Endodermal cell (in vitro differentiated cells): ENCODE measurements around the gene FBN3. TPM values are rescaled to one million over a fixed set of nuclear protein-coding genes. Genes with fewer than 3 reads are reported as not detected.

ENCODE experiments used
- DNase-seq: peaks from one replicate; pipeline ENCODE4 v3.0.0-alpha.2; 2017
- H3K27ac ChIP-seq: 2 replicates; pipeline ENCODE4 v1.5.1; 2013; ENCODE audit warnings: mild to moderate bottlenecking, low read depth, low read length, moderate library complexity
- H3K27me3 ChIP-seq: 2 replicates; pipeline ENCODE4 v1.6.1; 2013; ENCODE audit warnings: mild to moderate bottlenecking, low read length, moderate library complexity; ENCODE audit not compliant: insufficient read depth, control insufficient read depth, poor library complexity, severe bottlenecking
- H3K36me3 ChIP-seq: 2 replicates; pipeline ENCODE4 v1.7.0; 2013; ENCODE audit warnings: mild to moderate bottlenecking, low read length, moderate library complexity; ENCODE audit not compliant: control insufficient read depth, insufficient read depth
- H3K4me1 ChIP-seq: one replicate; pipeline ENCODE4 v1.7.0; 2013; ENCODE audit warnings: low read length; ENCODE audit not compliant: control insufficient read depth, insufficient read depth
- H3K4me3 ChIP-seq: 2 replicates; pipeline ENCODE4 v1.5.1; 2013; ENCODE audit warnings: mild to moderate bottlenecking, low read length, moderate library complexity
- H3K9ac ChIP-seq: 2 replicates; pipeline ENCODE4 v1.6.1; 2013; ENCODE audit warnings: mild to moderate bottlenecking, low read length, moderate library complexity; ENCODE audit not compliant: poor library complexity, severe bottlenecking; ENCODE audit errors: extremely low read depth
- H3K9me3 ChIP-seq: 2 replicates; pipeline ENCODE4 v1.6.1; 2013; ENCODE audit warnings: mild to moderate bottlenecking, low read length, moderate library complexity; ENCODE audit not compliant: control insufficient read depth
- H3K27ac Mint-ChIP-seq: 2 replicates; pipeline ENCODE4 v1.8.0; 2020; ENCODE audit warnings: mixed read lengths
- H3K27me3 Mint-ChIP-seq: 2 replicates; pipeline ENCODE4 v1.8.0; 2021; ENCODE audit warnings: mild to moderate bottlenecking, mixed read lengths; ENCODE audit not compliant: insufficient read depth
- H3K36me3 Mint-ChIP-seq: 2 replicates; pipeline ENCODE4 v1.8.0; 2020; ENCODE audit warnings: low read depth, mixed read lengths
- H3K4me1 Mint-ChIP-seq: 2 replicates; pipeline ENCODE4 v1.8.0; 2020; ENCODE audit warnings: mixed read lengths
- H3K4me3 Mint-ChIP-seq: 2 replicates; pipeline ENCODE4 v1.8.0; 2020; ENCODE audit warnings: mild to moderate bottlenecking, moderate library complexity, mixed read lengths
- H3K9me3 Mint-ChIP-seq: 2 replicates; pipeline ENCODE4 v1.8.0; 2020; ENCODE audit warnings: mild to moderate bottlenecking, mixed read lengths
- WGBS, 2 experiments: methylation state at CpG; one replicate each; pipeline versions ENCODE4 v1.1.5 to v1.1.7; 2013; ENCODE audit warnings: missing lambda C conversion rate in 2 of 2, mixed read lengths in 1 of 2; ENCODE audit not compliant: insufficient coverage in 1 of 2, insufficient read length in 1 of 2; 5-methylcytosine and 5-hydroxymethylcytosine counted together
- total RNA-seq, 2 donors: library from RNA; stranded (reverse); fragmentation: NEBNext Ultra II Directional in 1 of 2; extraction: Animal tissue kit (Norgen Biotek cat#: 25700) in 1 of 2; gene quantifications; 2 replicates in 1 of 2; 3 replicates in 1 of 2; pipeline ENCODE4 v1.2.1, GENCODE V29; 2021
- TF ChIP-seq, protein P1 (sequence below): fragments of 200-600 bp; sonication (generic); conservative IDR thresholded peaks from 2 replicates; pipeline ENCODE4 v1.5.0; 2021; ENCODE audit warnings: antibody characterized with exemption, mild to moderate bottlenecking

Gene FBN3
- total RNA-seq, 2 donors from 2014 or later = 105 to 143 TPM

DNA sequence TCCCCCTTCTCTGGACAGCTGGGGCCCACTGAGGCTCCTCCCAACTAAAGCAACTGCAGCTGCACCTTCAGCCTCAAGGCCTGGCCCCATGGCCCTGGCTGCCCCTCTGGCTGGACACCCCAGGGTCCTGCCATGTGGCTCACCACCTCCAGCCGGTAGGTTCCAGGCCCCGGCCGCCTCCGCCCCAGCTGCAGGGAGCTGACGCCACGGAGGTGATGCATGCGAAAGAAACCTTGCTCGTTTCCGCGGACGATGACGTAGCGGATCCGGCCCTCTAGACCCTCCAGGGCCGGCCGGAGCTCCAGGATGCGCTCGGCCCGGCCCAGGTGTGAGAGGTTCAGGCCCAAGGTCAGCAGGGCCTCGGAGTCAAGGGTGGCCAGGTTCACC is 83.5 kb downstream of the FBN3 start:
- no peaks in the 10 kb centered on the region for H3K4me1 Mint-ChIP-seq
- Histone ChIP-seq H3K9ac (no peak overlapping the region), H3K4me1 (no peaks in the 10 kb centered on the region), H3K4me3 (no peak overlapping the region), H3K27me3 (no peaks in the 10 kb centered on the region), H3K9me3 (peaks cover 20% of the 10 kb centered on the region), H3K27ac (no peak overlapping the region), H3K36me3 (peaks cover 9% of the 10 kb centered on the region)
- TF ChIP-seq, protein P1, sequence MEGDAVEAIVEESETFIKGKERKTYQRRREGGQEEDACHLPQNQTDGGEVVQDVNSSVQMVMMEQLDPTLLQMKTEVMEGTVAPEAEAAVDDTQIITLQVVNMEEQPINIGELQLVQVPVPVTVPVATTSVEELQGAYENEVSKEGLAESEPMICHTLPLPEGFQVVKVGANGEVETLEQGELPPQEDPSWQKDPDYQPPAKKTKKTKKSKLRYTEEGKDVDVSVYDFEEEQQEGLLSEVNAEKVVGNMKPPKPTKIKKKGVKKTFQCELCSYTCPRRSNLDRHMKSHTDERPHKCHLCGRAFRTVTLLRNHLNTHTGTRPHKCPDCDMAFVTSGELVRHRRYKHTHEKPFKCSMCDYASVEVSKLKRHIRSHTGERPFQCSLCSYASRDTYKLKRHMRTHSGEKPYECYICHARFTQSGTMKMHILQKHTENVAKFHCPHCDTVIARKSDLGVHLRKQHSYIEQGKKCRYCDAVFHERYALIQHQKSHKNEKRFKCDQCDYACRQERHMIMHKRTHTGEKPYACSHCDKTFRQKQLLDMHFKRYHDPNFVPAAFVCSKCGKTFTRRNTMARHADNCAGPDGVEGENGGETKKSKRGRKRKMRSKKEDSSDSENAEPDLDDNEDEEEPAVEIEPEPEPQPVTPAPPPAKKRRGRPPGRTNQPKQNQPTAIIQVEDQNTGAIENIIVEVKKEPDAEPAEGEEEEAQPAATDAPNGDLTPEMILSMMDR = no peak
- H3K27me3 Mint-ChIP-seq = no peaks in the 10 kb centered on the region
- H3K27ac Mint-ChIP-seq = no peak overlapping the region
- DNase-seq = no peak
- WGBS, 2 experiments = 87 to 97% methylated on average over 3 to 20 of the region's 20 CpGs
- H3K9me3 Mint-ChIP-seq = peaks cover 13% of the 10 kb centered on the region
- no peak overlapping the region for H3K4me3 Mint-ChIP-seq
- H3K36me3 Mint-ChIP-seq = peaks cover 30% of the 10 kb centered on the region

DNA sequence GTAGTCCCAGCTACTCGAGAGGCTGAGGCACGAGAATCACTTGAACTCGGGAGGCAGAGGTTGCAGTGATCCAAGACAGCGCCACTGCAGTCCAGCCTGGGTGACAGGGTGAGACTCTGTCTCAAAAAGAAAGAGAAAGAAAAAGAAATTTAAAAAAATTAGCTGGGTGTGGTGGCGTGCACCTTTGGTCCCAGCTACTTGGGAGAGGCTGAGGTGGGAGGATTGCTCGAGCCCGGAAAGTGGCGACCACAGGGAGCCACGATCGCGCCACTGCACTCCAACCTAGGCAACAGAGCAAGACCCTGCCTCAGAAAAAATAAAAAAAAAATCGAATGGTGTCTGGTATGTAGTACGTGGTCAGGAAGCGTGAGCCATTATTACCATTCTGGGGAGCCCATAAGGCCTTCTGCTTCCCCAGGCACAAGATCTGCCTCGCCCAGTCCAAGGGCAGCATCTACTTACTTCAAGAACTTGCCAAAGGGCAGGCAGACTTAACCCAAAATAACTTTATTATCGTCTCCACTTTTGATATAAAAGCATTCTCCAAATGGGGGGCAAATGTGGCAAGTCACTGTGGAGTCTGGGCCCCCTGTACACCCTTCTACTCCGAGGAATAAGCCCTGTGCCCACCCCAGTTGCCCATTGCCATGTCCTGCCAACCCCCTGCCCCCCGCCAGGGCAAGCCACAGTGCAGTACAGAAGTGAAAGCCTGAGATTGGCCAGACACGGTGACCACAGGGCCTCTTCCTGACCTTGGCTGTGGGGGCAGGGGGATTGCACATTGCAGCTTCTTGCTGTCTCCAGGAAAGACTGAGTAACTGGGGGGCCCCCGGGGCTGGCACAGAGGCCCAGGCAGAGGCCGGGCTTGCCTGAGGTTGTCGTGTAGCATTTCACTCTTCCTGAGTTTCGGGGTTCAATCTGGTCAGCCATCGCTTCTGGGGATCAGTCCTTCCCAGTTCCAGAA is 84.2 kb downstream of the FBN3 start:
- WGBS, 2 experiments = 91% methylated on average over 23 to 24 of the region's 24 CpGs
- TF ChIP-seq, protein P1 = no peak
- H3K9me3 Mint-ChIP-seq = peaks cover 10% of the 10 kb centered on the region
- H3K4me1 ChIP-seq = no peaks in the 10 kb centered on the region
- no peak overlapping the region for H3K27ac ChIP-seq
- H3K9ac ChIP-seq = no peak overlapping the region
- no peak overlapping the region for H3K4me3 ChIP-seq
- no peaks in the 10 kb centered on the region for H3K4me1 Mint-ChIP-seq
- H3K27ac Mint-ChIP-seq = no peak overlapping the region
- DNase-seq = no peak
- peaks cover 6% of the 10 kb centered on the region for H3K36me3 ChIP-seq
- H3K27me3 Mint-ChIP-seq = no peaks in the 10 kb centered on the region
- peaks cover 13% of the 10 kb centered on the region for H3K9me3 ChIP-seq
- H3K27me3 ChIP-seq = no peaks in the 10 kb centered on the region
- peaks cover 27% of the 10 kb centered on the region for H3K36me3 Mint-ChIP-seq
- no peak overlapping the region for H3K4me3 Mint-ChIP-seq

DNA sequence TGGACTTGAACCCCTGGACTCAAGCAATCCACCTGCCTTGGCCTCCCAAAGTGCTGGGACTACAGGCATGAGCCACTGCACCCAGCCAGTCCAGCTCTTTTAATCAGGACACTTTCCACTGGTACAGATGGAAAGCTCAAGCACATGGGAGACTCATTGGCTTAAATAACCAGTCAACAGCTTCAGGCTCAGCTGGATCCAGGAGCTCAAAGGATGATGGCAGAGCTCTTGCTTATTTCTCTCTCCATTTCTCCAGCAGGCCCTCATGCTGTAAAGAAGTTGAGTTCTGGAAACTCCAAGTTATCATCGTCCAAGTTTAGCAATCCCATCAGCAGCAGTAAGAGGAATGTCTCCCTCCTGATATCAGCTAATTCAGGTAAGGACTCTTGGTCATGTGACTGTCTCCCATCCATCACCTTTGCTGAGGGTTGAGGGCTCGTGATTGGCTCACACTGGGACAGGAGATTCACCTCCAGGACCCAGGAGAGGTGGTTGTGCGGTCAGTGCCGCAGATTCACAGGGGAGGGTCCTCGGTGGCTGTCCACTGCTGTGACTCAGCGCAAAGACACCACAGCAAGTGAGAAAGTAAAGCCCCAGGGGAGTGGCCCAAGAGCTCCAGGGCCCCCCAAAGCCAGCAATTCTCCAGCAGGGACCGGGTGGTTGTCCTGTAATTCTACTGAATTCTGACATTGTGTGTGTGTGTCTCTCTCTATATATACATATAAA is 91.7 kb downstream of the FBN3 start:
- Mint-ChIP-seq H3K36me3 (peaks cover 6% of the 10 kb centered on the region), H3K27me3 (no peaks in the 10 kb centered on the region), H3K4me3 (no peak overlapping the region), H3K27ac (no peak overlapping the region), H3K4me1 (peaks cover 8% of the 10 kb centered on the region), H3K9me3 (no peaks in the 10 kb centered on the region)
- Histone ChIP-seq H3K4me1 (no peaks in the 10 kb centered on the region), H3K27ac (no peak overlapping the region), H3K9ac (no peak overlapping the region), H3K36me3 (no peaks in the 10 kb centered on the region), H3K27me3 (no peaks in the 10 kb centered on the region), H3K4me3 (no peak overlapping the region), H3K9me3 (no peaks in the 10 kb centered on the region)
- TF ChIP-seq, protein P1 = no peak
- DNase-seq = no peak
- 82 to 94% methylated on average over 4 to 6 of the region's 7 CpGs for WGBS, 2 experiments
